K562 treated with DMSO at 1 percent for 48 hours (cell line): ENCODE results near the gene EMC7. TPM values are rescaled to one million over a fixed set of nuclear protein-coding genes. Genes with fewer than 3 reads are reported as not detected.

ENCODE experiments used
- total RNA-seq: library from RNA; unstranded; fragments of 300-600 nt; gene quantifications from 2 replicates; pipeline ENCODE4 v1.2.3, GENCODE V29; 2022; ENCODE audit warnings: low replicate concordance; ENCODE audit errors: extremely low read depth

Gene EMC7
- not detected in 2 replicates for total RNA-seq

GRCh38 chr15:34101366-34102174 is at the start of gene EMC7, which contains the start of gene PGBD4:
TSS of gene EMC7 (minus strand) at chr15:34101862. CDS start at chr15:34101839, 23 bp downstream.
TSS of gene PGBD4 (plus strand) at chr15:34102083. CDS start at chr15:34102532, 449 bp downstream.

GRCh38 chr15:34038871-34039789 is 62.5 kb downstream of the EMC7 start, which contains the start of gene AVEN:
TSS of gene AVEN (minus strand) at chr15:34039204. CDS start at chr15:34039046, 158 bp downstream.

Other genes with a start within 250 kb of the EMC7 start
- gene CHRM5, start 133.4 kb downstream of the EMC7 start, total RNA-seq: not detected in 2 replicates
- not detected in 2 replicates for gene AVEN, start 62.7 kb downstream of the EMC7 start, total RNA-seq
- not detected in 2 replicates for gene PGBD4, start 221 bp upstream of the EMC7 start, total RNA-seq
- not detected in 2 replicates for gene KATNBL1, start 108.2 kb upstream of the EMC7 start, total RNA-seq
- gene EMC4, start 123.2 kb upstream of the EMC7 start, total RNA-seq: not detected in 2 replicates
- not detected in 2 replicates for gene SLC12A6, start 235.9 kb upstream of the EMC7 start, total RNA-seq
- gene NOP10, start 241.3 kb upstream of the EMC7 start, total RNA-seq: not detected in 2 replicates
- gene NUTM1, start 241.5 kb upstream of the EMC7 start, total RNA-seq: not detected in 2 replicates